Lower leg skin (tissue), 4 donors: ENCODE measurements around the gene LGR6. TPM values are rescaled to one million over a fixed set of nuclear protein-coding genes. Genes with fewer than 3 reads are reported as not detected.
"Not testable (repeated sequence)": the region's sequence is repeated elsewhere in the genome, so short reads cannot be mapped to it uniquely, and the experiment has no call there.

ENCODE experiments used
- DNase-seq, 2 donors: peaks; one replicate each; pipeline ENCODE4 v3.0.0-alpha.2; 2019; ENCODE audit warnings: low spot score in 2 of 2
- H3K4me3 ChIP-seq: fragments of 200-600 bp; sonication (generic); 2 replicates; pipeline ENCODE4 v1.5.1; 2017; ENCODE audit warnings: mild to moderate bottlenecking, low read depth; ENCODE audit not compliant: poor library complexity, severe bottlenecking
- CTCF ChIP-seq, 3 donors: fragments of 450-650 bp; IDR thresholded peaks; one replicate each; pipeline ENCODE4 v1.5.1; 2016; ENCODE audit warnings: antibody characterized with exemption in 3 of 3, mild to moderate bottlenecking in 3 of 3, moderate library complexity in 2 of 3
- POLR2A ChIP-seq, 2 donors: fragments of 450-650 bp; IDR thresholded peaks; one replicate each; pipeline ENCODE4 v1.6.1; 2016 to 2017; ENCODE audit warnings: antibody characterized with exemption in 2 of 2, mild to moderate bottlenecking in 1 of 2, moderate library complexity in 1 of 2
- whole genome bisulfite sequencing, 2 donors: methylation state at CpG; one replicate each; pipeline ENCODE4 v1.1.5; 2018; 5-methylcytosine and 5-hydroxymethylcytosine counted together
- intact Hi-C: fragments of 100-400 bp; cut with DNase I; formaldehyde crosslinking; loops from one replicate; pipeline ENCODE4 v1.15.0; 2023; ENCODE audit warnings: low total_unique reads
- total RNA-seq, 4 donors: library from RNA; depleted of rRNA; stranded (reverse); fragments of >200 nt; gene quantifications; one replicate each; pipeline ENCODE4 v1.1.0, GENCODE V29; 2016

The LGR6 gene
- total RNA-seq, 4 donors from 2014 or later, result 0.39 to 4.4 (median 1.8) TPM

- intact Hi-C loops, result no loop called here
- H3K4me3 ChIP-seq, result no peak overlapping the region
- DNase-seq, result no peak
- 89 to 100% methylated on average over 3 to 5 of the region's 5 CpGs for WGBS, 2 donors
- no peak for TF ChIP-seq CTCF (IDR thresholded peaks at IDR 0.05)
- no peak for TF ChIP-seq POLR2A (IDR thresholded peaks at IDR 0.05)
These were observed 21.6 kb upstream of the LGR6 start for GRCh38 chr1:202172015-202172355.

- DNase-seq, result no peak
- WGBS, 2 donors, result 79 to 83% methylated on average over 7 of the region's 7 CpGs
- TF ChIP-seq POLR2A (IDR thresholded peaks at IDR 0.05) (no peak), CTCF (IDR thresholded peaks at IDR 0.05) (no peak)
- no peak overlapping the region for H3K4me3 ChIP-seq
- intact Hi-C loops, result no loop called here
These were observed 19.6 kb upstream of the LGR6 start for GRCh38 chr1:202173993-202174392.

GRCh38 chr1:202176949-202177927, 16.4 kb upstream of the LGR6 start:
- WGBS, 2 donors, result 86 to 92% methylated on average over 22 to 29 of the region's 29 CpGs
- TF ChIP-seq POLR2A (IDR thresholded peaks at IDR 0.05) (no peak), CTCF (IDR thresholded peaks at IDR 0.05) (no peak)
- intact Hi-C loops, result no loop called here
- H3K4me3 ChIP-seq, result no peak overlapping the region
- no peak for DNase-seq

GRCh38 chr1:202179828-202180750, 13.5 kb upstream of the LGR6 start:
- DNase-seq, result no peak
- intact Hi-C loops, result loop anchor here (10.0 kb wide), 1 partner anchor 535 kb away; the partner anchor contains the start of gene SYT2
- WGBS, 2 donors, result 71 to 79% methylated on average over 19 of the region's 19 CpGs
- no peak overlapping the region for H3K4me3 ChIP-seq
- TF ChIP-seq CTCF (IDR thresholded peaks at IDR 0.05), result no peak

GRCh38 chr1:202180751-202181139, 12.9 kb upstream of the LGR6 start:
- 67 to 74% methylated on average over 2 of the region's 2 CpGs for WGBS, 2 donors
- intact Hi-C loops, result loop anchor here (10.0 kb wide), 1 partner anchor 534 kb away; the partner anchor contains the start of gene SYT2
- H3K4me3 ChIP-seq, DNase-seq: not testable (repeated sequence)

GRCh38 chr1:202181586-202181985, 12.0 kb upstream of the LGR6 start:
- intact Hi-C loops, result loop anchor here (10.0 kb wide), 1 partner anchor 533 kb away; the partner anchor contains the start of gene SYT2
- no peak for TF ChIP-seq POLR2A (IDR thresholded peaks at IDR 0.05)
- no peak for TF ChIP-seq CTCF (IDR thresholded peaks at IDR 0.05)
- no peak for DNase-seq
- 85 to 87% methylated on average over 7 of the region's 7 CpGs for WGBS, 2 donors
- H3K4me3 ChIP-seq, result no peak overlapping the region
